Middle frontal gyrus (tissue), 1 donor: ENCODE results near the gene MIER3.

Source experiments
- DNase-seq: peaks from one replicate; pipeline ENCODE4 v3.0.0-alpha.2; 2015; ENCODE audit warnings: low spot score; ENCODE audit errors: extremely low spot score

The MIER3 gene

DNA sequence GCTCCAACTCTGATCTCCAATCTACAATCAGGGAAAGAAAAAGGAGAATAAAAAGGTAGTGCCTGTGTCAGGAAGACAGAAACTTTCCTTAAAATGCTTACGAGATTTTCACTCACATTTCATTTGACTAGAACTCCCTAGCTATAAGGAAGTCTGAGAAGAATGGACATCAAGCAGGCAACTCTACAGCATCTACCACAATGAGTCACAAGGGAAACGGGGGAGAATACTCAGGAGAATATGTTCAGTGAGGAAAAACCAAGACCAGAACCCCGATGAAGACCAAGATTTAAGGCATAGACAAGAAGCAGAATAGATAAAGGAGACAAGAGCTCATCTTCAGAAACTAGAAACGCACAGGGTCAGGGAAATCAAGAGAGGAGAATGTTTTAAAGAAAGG lies 51.5 kb downstream of the MIER3 start:
- DNase-seq: no peak

DNA sequence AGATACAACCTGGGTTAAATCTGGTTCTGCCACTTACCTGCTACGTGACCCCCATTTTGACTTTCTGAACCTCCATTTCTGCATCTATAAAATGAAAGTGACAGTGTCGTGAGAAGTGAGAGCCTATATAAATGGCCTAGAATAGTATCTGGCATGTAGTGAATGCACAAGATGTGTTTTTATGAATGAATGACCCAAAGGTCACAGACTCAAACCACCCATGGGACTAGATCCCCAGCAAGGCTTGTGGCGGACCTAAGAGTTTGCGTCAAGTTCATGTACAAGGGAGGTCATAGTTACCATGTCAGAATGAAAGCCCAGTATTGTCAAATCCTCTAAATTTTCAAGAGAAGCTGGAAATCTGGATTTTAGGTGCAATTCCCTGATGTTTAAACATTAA lies 53.7 kb downstream of the MIER3 start:
- DNase-seq: no peak

DNA sequence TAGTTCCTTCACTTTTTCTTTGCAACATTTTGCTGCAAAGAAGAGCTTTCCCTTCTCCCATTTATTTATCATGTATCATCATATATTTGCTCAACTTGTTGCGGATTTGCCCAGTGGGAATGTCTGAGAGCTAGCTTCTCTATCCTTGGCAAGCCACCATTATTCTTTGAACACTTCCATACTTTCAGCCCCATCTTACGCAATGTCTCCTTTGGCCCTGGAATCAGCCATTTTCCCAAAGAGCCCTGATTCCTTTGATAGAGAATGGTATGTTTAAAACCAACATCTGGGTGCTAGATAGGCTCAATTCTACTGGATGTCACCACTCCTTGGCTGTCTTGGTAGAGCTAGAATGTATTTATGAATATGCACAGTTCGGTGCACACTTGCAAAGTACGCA lies 55.2 kb downstream of the MIER3 start:
- DNase-seq: no peak

DNA sequence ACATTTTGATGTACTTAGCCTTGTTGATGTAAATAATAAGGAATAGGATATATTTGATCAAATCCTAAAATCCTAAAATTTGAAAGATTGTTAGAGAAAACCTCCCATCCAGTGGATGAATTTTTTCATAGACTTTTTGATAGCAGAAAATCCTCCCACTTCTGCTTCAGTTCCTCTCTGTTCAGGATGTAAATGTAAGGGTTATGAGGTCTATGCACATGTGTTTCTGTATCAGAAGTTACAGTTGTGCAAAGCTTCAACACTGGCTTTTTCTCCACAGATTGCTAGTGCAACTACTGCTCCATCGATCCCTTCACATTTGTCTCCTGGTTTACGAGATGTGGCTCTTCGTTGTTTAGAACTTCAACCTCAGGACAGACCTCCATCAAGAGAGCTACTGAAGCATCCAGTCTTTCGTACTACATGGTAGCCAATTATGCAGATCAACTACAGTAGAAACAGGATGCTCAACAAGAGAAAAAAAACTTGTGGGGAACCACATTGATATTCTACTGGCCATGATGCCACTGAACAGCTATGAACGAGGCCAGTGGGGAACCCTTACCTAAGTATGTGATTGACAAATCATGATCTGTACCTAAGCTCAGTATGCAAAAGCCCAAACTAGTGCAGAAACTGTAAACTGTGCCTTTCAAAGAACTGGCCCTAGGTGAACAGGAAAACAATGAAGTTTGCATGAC lies 58.5 kb downstream of the MIER3 start:
- DNase-seq: no peak

- no peak for DNase-seq
Measured at GRCh38 chr5:56881571-56881970, 70.4 kb downstream of the MIER3 start.

DNA sequence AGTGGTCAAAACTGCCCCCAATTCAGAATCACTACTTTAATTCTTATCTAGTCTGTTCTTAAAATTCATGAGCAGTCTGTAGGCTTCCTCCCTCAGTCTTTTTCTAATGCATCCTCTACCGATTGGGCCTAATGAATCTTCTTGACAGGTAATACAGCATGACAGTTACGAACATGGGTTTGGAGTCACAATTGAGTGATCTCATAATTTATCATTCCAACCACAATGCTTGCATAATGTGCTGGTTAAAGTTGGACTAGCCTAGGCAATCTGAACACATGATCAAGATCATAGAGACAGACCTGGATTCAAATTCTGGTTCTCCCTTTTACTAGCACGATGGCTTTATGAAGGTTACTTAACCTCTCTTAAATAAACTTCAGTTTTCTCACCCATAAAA lies 75.6 kb downstream of the MIER3 start:
- DNase-seq: no peak

GRCh38 chr5:56873056-56873455 lies 78.9 kb downstream of the MIER3 start:
- DNase-seq: no peak

DNA sequence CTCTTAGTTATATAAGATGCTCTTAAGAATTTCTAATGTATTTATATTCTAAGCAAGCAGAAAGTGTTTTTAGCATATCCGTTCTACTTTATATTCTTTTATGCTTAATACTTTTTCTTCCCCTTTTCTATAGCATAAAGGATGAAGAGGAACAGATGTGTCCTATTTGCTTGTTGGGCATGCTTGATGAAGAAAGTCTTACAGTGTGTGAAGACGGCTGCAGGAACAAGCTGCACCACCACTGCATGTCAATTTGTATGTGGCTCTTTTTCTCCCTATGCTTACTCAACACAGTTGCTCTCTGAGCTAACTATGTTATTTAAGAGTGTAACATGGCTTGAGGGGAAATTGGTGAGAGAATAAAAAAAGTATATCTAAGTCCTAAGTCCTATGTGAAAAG lies 80.1 kb downstream of the MIER3 start:
- DNase-seq: no peak
